ENCODE results near the gene SGO1.
"Not testable (repeated sequence)": the region's sequence is repeated elsewhere in the genome, so short reads cannot be mapped to it uniquely, and the experiment has no call there.

The SGO1 gene

GRCh38 chr3:20185679-20186599 is at the start of gene SGO1:
TSS of gene SGO1 (minus strand) at chr3:20186206. CDS start at chr3:20184027, 2,179 bp downstream.
- peaks cover 3% of the 10 kb centered on the region for H3K4me1 Mint-ChIP-seq
- H3K9me3 Mint-ChIP-seq, result no peaks in the 10 kb centered on the region
- H3K36me3 Mint-ChIP-seq, result peaks cover 1% of the 10 kb centered on the region
- H3K4me3 Mint-ChIP-seq, result no peak within 1 kb of the TSS
- no peak within 1 kb of the TSS for H3K27ac Mint-ChIP-seq
- no peaks in the 10 kb centered on the region for H3K27me3 Mint-ChIP-seq

GRCh38 chr3:20235796-20236195 is 49.8 kb upstream of the SGO1 start:
- Mint-ChIP-seq H3K27ac (no peak overlapping the region), H3K4me1 (no peaks in the 10 kb centered on the region), H3K27me3 (peaks cover 1% of the 10 kb centered on the region), H3K36me3 (peaks cover 2% of the 10 kb centered on the region), H3K4me3 (no peak overlapping the region), H3K9me3 (no peaks in the 10 kb centered on the region)

GRCh38 chr3:20232906-20233780 is 47.1 kb upstream of the SGO1 start:
- no peak overlapping the region for H3K4me3 Mint-ChIP-seq
- peaks cover 2% of the 10 kb centered on the region for H3K36me3 Mint-ChIP-seq
- H3K9me3 Mint-ChIP-seq, result no peaks in the 10 kb centered on the region
- no peaks in the 10 kb centered on the region for H3K4me1 Mint-ChIP-seq
- no peaks in the 10 kb centered on the region for H3K27me3 Mint-ChIP-seq
- H3K27ac Mint-ChIP-seq, result no peak overlapping the region

GRCh38 chr3:20230954-20231353 is 44.9 kb upstream of the SGO1 start:
- Mint-ChIP-seq H3K4me3 (no peak overlapping the region), H3K36me3 (no peaks in the 10 kb centered on the region), H3K9me3 (no peaks in the 10 kb centered on the region), H3K4me1 (no peaks in the 10 kb centered on the region), H3K27me3 (no peaks in the 10 kb centered on the region), H3K27ac (no peak overlapping the region)

GRCh38 chr3:20225769-20226168 is 39.8 kb upstream of the SGO1 start:
- Mint-ChIP-seq H3K27me3 (no peaks in the 10 kb centered on the region), H3K9me3 (no peaks in the 10 kb centered on the region), H3K27ac (no peak overlapping the region), H3K4me3 (no peak overlapping the region), H3K36me3 (peaks cover 3% of the 10 kb centered on the region), H3K4me1 (no peaks in the 10 kb centered on the region)

GRCh38 chr3:20222274-20222673 is 36.3 kb upstream of the SGO1 start:
- Mint-ChIP-seq H3K4me1 (no peaks in the 10 kb centered on the region), H3K27ac (no peak overlapping the region), H3K27me3 (no peaks in the 10 kb centered on the region), H3K9me3 (no peaks in the 10 kb centered on the region), H3K4me3 (no peak overlapping the region), H3K36me3 (peaks cover 3% of the 10 kb centered on the region)

- no peaks in the 10 kb centered on the region for H3K9me3 Mint-ChIP-seq
- H3K27me3 Mint-ChIP-seq, result no peaks in the 10 kb centered on the region
- no peak overlapping the region for H3K4me3 Mint-ChIP-seq
- H3K27ac Mint-ChIP-seq, result no peak overlapping the region
- H3K4me1 Mint-ChIP-seq, result no peaks in the 10 kb centered on the region
- peaks cover 3% of the 10 kb centered on the region for H3K36me3 Mint-ChIP-seq
Measured at GRCh38 chr3:20218215-20218614, 32.2 kb upstream of the SGO1 start.

GRCh38 chr3:20215636-20216035 is 29.6 kb upstream of the SGO1 start:
- Mint-ChIP-seq H3K27ac (no peak overlapping the region), H3K27me3 (no peaks in the 10 kb centered on the region), H3K9me3 (no peaks in the 10 kb centered on the region), H3K4me1 (no peaks in the 10 kb centered on the region), H3K36me3 (peaks cover 1% of the 10 kb centered on the region), H3K4me3 (no peak overlapping the region)

GRCh38 chr3:20213491-20213890 is 27.5 kb upstream of the SGO1 start:
- not testable (repeated sequence) for H3K9me3 Mint-ChIP-seq, H3K36me3 Mint-ChIP-seq, H3K4me1 Mint-ChIP-seq, H3K27me3 Mint-ChIP-seq, H3K4me3 Mint-ChIP-seq, H3K27ac Mint-ChIP-seq

GRCh38 chr3:20207945-20208344 is 21.9 kb upstream of the SGO1 start:
- H3K9me3 Mint-ChIP-seq, H3K4me3 Mint-ChIP-seq, H3K36me3 Mint-ChIP-seq, H3K27ac Mint-ChIP-seq, H3K4me1 Mint-ChIP-seq, H3K27me3 Mint-ChIP-seq: not testable (repeated sequence)

GRCh38 chr3:20205898-20206297 is 19.9 kb upstream of the SGO1 start:
- not testable (repeated sequence) for H3K4me3 Mint-ChIP-seq, H3K27me3 Mint-ChIP-seq, H3K36me3 Mint-ChIP-seq, H3K27ac Mint-ChIP-seq, H3K4me1 Mint-ChIP-seq, H3K9me3 Mint-ChIP-seq

GRCh38 chr3:20201143-20201542 is 15.1 kb upstream of the SGO1 start:
- H3K27ac Mint-ChIP-seq, result no peak overlapping the region
- no peak overlapping the region for H3K4me3 Mint-ChIP-seq
- no peaks in the 10 kb centered on the region for H3K27me3 Mint-ChIP-seq
- H3K36me3 Mint-ChIP-seq, result peaks cover 2% of the 10 kb centered on the region
- H3K9me3 Mint-ChIP-seq, result no peaks in the 10 kb centered on the region
- peaks cover 9% of the 10 kb centered on the region for H3K4me1 Mint-ChIP-seq

GRCh38 chr3:20197775-20198174 is 11.8 kb upstream of the SGO1 start:
- Mint-ChIP-seq H3K4me1 (peaks cover 9% of the 10 kb centered on the region), H3K27me3 (no peaks in the 10 kb centered on the region), H3K27ac (no peak overlapping the region), H3K4me3 (no peak overlapping the region), H3K9me3 (no peaks in the 10 kb centered on the region), H3K36me3 (peaks cover 2% of the 10 kb centered on the region)

- H3K27me3 Mint-ChIP-seq, result no peaks in the 10 kb centered on the region
- no peak overlapping the region for H3K27ac Mint-ChIP-seq
- H3K9me3 Mint-ChIP-seq, result no peaks in the 10 kb centered on the region
- H3K4me1 Mint-ChIP-seq, result peaks cover 9% of the 10 kb centered on the region
- no peak overlapping the region for H3K4me3 Mint-ChIP-seq
- peaks cover 3% of the 10 kb centered on the region for H3K36me3 Mint-ChIP-seq
Measured at GRCh38 chr3:20194793-20195460, 8.9 kb upstream of the SGO1 start.

- Mint-ChIP-seq H3K27me3 (no peaks in the 10 kb centered on the region), H3K36me3 (peaks cover 1% of the 10 kb centered on the region), H3K4me3 (no peak overlapping the region), H3K27ac (no peak overlapping the region), H3K9me3 (no peaks in the 10 kb centered on the region), H3K4me1 (peaks cover 3% of the 10 kb centered on the region)
Measured at GRCh38 chr3:20190991-20191390, 5.0 kb upstream of the SGO1 start.

GRCh38 chr3:20186600-20187004 is 596 bp upstream of the SGO1 start:
- H3K4me1 Mint-ChIP-seq, result peaks cover 3% of the 10 kb centered on the region
- no peaks in the 10 kb centered on the region for H3K9me3 Mint-ChIP-seq
- no peaks in the 10 kb centered on the region for H3K27me3 Mint-ChIP-seq
- H3K4me3 Mint-ChIP-seq, result no peak overlapping the region
- no peak overlapping the region for H3K27ac Mint-ChIP-seq
- peaks cover 1% of the 10 kb centered on the region for H3K36me3 Mint-ChIP-seq

Data from activated naive CD4-positive, alpha-beta T cell treated with anti-CD3 and anti-CD28 coated beads, Interleukin-2, amount 50 U/mL, for 24 hours (primary cell).